Neutrophil (primary cell): ENCODE data around the gene PBRM1.

Experiments used
- H3K27ac ChIP-seq: fragments of 200-600 bp; sonication (generic); 2 replicates; pipeline ENCODE4 v1.5.1; 2016; ENCODE audit warnings: mild to moderate bottlenecking, moderate library complexity
- H3K27me3 ChIP-seq: fragments of 200-600 bp; sonication (generic); 2 replicates; pipeline ENCODE4 v1.6.0; 2016; ENCODE audit warnings: mild to moderate bottlenecking
- H3K36me3 ChIP-seq: fragments of 200-600 bp; sonication (generic); 2 replicates; pipeline ENCODE4 v1.5.1; 2017
- H3K4me1 ChIP-seq, 2 experiments: fragments of 200-600 bp in 1 of 2; sonication (generic) in 1 of 2; 1 replicate in 1 of 2; 2 replicates in 1 of 2; pipeline versions ENCODE4 v1.5.1 to v1.6.1; 2013 to 2016; ENCODE audit warnings: low read depth in 1 of 2, low read length in 1 of 2, mild to moderate bottlenecking in 1 of 2, moderate library complexity in 1 of 2; ENCODE audit not compliant: control insufficient read depth in 1 of 2, insufficient read depth in 1 of 2
- H3K4me3 ChIP-seq, 2 experiments: fragments of 200-600 bp in 1 of 2; sonication (generic) in 1 of 2; 1 replicate in 1 of 2; 2 replicates in 1 of 2; pipeline ENCODE4 v1.5.1; 2013 to 2016; ENCODE audit warnings: low read depth in 1 of 2, low read length in 1 of 2, mild to moderate bottlenecking in 1 of 2, moderate library complexity in 1 of 2
- H3K9me3 ChIP-seq: fragments of 200-600 bp; sonication (generic); 2 replicates; pipeline ENCODE4 v1.5.1; 2016
- CTCF ChIP-seq: fragments of 200-600 bp; sonication (generic); IDR thresholded peaks from 2 replicates; pipeline ENCODE4 v1.5.1; 2016; ENCODE audit warnings: antibody characterized with exemption

PBRM1 gene

GRCh38 chr3:52509753-52510328 is 175.9 kb downstream of the PBRM1 start:
- Histone ChIP-seq H3K27me3 (peaks cover 20% of the 10 kb centered on the region), H3K9me3 (no peaks in the 10 kb centered on the region), H3K36me3 (no peaks in the 10 kb centered on the region), H3K4me3 (no peak overlapping the region), H3K27ac (no peak overlapping the region), H3K4me1 (no peaks in the 10 kb centered on the region)
- no peak for TF ChIP-seq CTCF

GRCh38 chr3:52507359-52507758 is 178.4 kb downstream of the PBRM1 start:
- Histone ChIP-seq H3K4me3 (no peak overlapping the region), H3K36me3 (no peaks in the 10 kb centered on the region), H3K27ac (no peak overlapping the region), H3K27me3 (peaks cover 36% of the 10 kb centered on the region), H3K4me1 (no peaks in the 10 kb centered on the region), H3K9me3 (no peaks in the 10 kb centered on the region)
- no peak for TF ChIP-seq CTCF

- Histone ChIP-seq H3K9me3 (no peaks in the 10 kb centered on the region), H3K4me3 (no peak overlapping the region), H3K36me3 (no peaks in the 10 kb centered on the region), H3K27ac (no peak overlapping the region), H3K4me1 (no peaks in the 10 kb centered on the region), H3K27me3 (peaks cover 36% of the 10 kb centered on the region)
- TF ChIP-seq CTCF, result no peak
Observed at GRCh38 chr3:52506266-52506966, 179.3 kb downstream of the PBRM1 start.

DNA sequence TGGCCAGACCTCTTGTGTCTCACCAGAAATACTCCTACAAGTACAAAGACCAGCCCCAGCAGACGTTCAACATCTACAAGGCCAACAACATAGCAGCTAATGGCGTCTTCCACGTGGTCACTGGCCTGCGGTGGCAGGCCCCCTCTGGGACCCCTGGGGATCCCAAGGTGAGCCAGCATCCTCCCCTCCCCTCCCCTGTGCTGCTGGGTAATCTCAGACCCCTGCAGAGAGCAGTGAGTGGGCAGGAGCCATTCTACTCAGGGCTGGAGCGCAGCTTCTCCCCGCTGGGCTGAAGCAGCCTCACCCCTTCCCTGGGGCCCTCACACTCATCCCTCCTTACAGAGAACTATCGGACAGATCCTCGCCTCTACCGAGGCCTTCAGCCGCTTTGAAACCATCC is 180.7 kb downstream of the PBRM1 start:
- Histone ChIP-seq H3K27me3 (peaks cover 47% of the 10 kb centered on the region), H3K36me3 (no peaks in the 10 kb centered on the region), H3K27ac (no peak overlapping the region), H3K4me3 (no peak overlapping the region), H3K4me1 (no peaks in the 10 kb centered on the region), H3K9me3 (no peaks in the 10 kb centered on the region)
- no peak for TF ChIP-seq CTCF

DNA sequence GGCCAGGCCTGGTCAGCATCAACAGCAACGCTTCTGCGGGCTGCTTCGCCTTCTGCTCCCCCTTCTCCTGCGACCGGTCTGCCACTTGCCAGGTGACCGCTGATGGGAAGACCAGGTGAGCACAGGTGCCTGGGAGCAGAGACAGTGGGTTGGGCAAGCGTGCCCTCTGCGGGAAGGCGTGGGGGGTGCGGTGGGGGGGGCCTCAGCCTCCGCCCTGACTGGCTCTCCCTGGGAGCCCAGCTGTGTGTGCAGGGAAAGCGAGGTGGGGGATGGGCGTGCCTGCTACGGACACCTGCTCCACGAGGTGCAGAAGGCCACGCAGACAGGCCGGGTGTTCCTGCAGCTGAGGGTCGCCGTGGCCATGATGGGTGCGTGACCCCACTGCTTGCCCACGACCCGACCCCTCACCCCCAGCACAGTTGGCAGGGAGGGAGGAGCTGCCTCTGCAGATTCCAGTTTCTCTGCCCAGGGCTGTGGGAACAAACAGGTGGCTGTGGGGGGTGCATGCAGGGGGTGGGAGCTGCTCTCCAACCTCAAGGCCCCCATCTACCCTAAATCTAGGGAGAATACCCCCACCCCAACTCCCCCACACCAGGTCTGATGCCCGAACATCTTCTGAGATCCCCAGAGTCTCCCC is 181.8 kb downstream of the PBRM1 start:
- no peak for TF ChIP-seq CTCF
- H3K9me3 ChIP-seq, result no peaks in the 10 kb centered on the region
- no peaks in the 10 kb centered on the region for H3K36me3 ChIP-seq
- H3K4me3 ChIP-seq, result no peak overlapping the region
- H3K27me3 ChIP-seq, result peaks cover 48% of the 10 kb centered on the region
- H3K27ac ChIP-seq, result no peak overlapping the region
- peaks cover 5 to 6% of the 10 kb centered on the region in 2 experiments for H3K4me1 ChIP-seq
